Activated CD4-positive, alpha-beta T cell treated with anti-CD3 and anti-CD28 coated beads, Interleukin-2, amount 50 U/mL, for 24 hours (primary cell): Measurements from ENCODE around the gene LDHD.

Experiments
- DNase-seq, 2 donors: peaks; one replicate each; pipeline ENCODE4 v3.0.0-alpha.2; 2020; ENCODE audit warnings: low read depth in 1 of 2, low spot score in 1 of 2

LDHD gene

DNA sequence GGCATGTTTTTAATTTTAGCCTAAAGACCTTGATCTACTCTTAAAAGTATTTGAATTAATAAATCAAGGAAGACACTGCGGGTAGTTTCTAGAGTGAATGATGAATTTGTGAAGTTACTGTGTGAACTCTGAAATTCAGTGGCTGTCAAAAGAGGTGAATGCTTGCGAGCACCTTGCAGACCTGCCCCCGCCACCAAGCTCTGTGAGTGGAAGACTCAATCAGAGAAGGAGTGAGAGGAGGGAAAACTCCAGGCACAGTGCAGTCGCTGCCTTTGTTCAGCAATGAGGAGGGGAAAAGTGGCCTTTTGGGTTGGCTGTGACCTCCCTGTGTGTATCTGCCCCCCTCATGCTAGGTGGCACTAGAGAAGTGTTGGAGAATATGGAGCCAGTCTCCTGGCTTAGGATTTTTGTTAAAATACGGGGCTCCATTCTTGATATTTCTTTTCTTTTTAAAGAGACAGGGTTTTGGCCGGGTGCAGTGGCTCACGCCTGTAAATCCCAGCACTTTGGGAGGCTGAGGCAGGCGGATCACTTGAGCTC, 53.0 kb downstream of the LDHD start:
- no peak for DNase-seq

DNA sequence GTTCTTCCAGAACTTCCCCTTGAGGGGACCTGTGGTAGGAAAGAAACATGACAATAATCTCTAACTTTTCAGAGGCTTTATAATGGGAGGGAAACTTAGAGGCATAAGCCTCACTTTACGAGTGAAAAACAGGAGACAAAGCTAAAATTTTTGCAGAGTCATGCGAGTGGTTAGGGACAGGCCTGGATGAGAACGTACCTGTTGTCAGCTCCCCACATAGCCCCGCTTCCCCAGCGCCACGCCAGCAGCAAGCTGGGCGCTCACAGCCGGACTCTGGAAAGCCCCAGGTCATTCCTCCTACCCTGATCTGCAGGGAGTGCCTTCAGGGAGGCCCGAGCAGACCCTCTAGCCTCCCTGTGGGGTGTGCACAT, 53.6 kb downstream of the LDHD start:
- no peak for DNase-seq

DNA sequence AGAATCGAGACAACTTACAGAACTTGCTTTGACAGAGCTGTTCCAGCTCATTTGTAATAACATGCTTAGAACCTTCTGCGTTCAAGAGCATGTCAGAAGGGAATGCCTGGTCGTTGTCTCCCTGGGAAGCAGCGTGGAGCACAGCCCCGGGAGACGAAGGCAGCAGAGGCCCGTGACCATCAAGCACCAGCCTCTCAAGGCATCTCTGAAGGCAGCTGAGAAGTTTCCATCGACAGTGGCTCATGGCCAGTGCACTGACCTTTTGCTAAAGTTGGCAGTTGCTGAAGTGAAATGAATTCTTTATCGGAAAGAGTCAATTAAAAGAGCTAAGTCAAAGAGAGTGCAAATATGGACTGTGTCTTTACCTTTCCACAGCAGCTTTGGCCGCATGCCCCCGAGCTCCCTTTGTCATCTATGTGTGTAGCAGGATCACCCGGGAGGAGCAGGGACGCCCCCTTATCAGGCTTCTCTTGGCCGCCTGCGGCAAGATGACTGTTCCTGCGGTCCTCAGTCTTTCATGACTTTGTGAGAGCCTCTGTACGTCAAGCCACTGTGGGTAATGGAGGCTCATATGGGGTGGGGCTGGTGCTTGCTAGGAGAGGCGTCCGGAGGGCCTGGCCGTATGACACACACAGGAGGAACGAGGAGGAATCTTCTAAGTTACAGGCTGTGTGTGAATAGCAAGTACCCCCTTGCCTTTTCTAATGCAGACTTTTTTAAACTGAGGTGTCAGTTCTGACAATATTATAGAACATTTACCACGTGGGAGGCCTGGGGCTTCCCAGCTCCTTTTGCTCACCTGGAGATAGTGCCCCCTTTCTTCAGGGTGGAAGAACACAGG, 54.2 kb downstream of the LDHD start:
- DNase-seq, result no peak
